AG09309 (cell line): Measurements from ENCODE around the gene GNPAT.

Experiments
- DNase-seq: peaks from one replicate; pipeline ENCODE4 v3.0.0-alpha.2; 2010; ENCODE audit warnings: low read depth
- H3K4me3 ChIP-seq: 2 replicates; pipeline ENCODE4 v1.5.1; 2011; ENCODE audit warnings: mild to moderate bottlenecking, low read depth, low read length, moderate library complexity; ENCODE audit not compliant: control insufficient read depth
- CTCF ChIP-seq: IDR thresholded peaks from 2 replicates; pipeline ENCODE4 v1.5.1; 2011; ENCODE audit warnings: mild to moderate bottlenecking, low read depth, low read length, inconsistent platforms; ENCODE audit not compliant: insufficient read depth, control insufficient read depth; ENCODE audit errors: missing control alignments

Gene GNPAT

GRCh38 chr1:231219422-231220401 is 21.3 kb upstream of the GNPAT start:
- no peak for DNase-seq
- H3K4me3 ChIP-seq, result no peak overlapping the region
- TF ChIP-seq CTCF, result no peak

- DNase-seq, result no peak
- no peak for TF ChIP-seq CTCF
- H3K4me3 ChIP-seq, result no peak overlapping the region
Observed at GRCh38 chr1:231220801-231221200, 20.2 kb upstream of the GNPAT start.

- no peak for DNase-seq
- no peak overlapping the region for H3K4me3 ChIP-seq
- TF ChIP-seq CTCF, result no peak
Observed at GRCh38 chr1:231226156-231226555, 14.9 kb upstream of the GNPAT start.

- H3K4me3 ChIP-seq, result no peak overlapping the region
- TF ChIP-seq CTCF, result no peak
Observed at GRCh38 chr1:231231511-231231910, 9.5 kb upstream of the GNPAT start.

GRCh38 chr1:231232870-231233734 is 7.9 kb upstream of the GNPAT start:
- no peak overlapping the region for H3K4me3 ChIP-seq
- no peak for TF ChIP-seq CTCF
- DNase-seq, result no peak

More at GRCh38 chr1:231231511-231231910, 9.5 kb upstream of the GNPAT start:
- DNase-seq, result no peak

GRCh38 chr1:231233735-231234417 is 7.1 kb upstream of the GNPAT start:
- TF ChIP-seq CTCF, result no peak
- no peak overlapping the region for H3K4me3 ChIP-seq
- DNase-seq, result no peak
